Measurements from ENCODE around the gene PBX1.

Gene PBX1

GRCh38 chr1:164801791-164802502 is 243.0 kb downstream of the PBX1 start:
- no peak for DNase-seq (ENCODE audit: low spot score)
- Histone ChIP-seq H3K36me3 (replicated peaks in 1 of 2; ENCODE audit: control insufficient read depth in 2 of 2, insufficient read depth in 2 of 2, low read length in 2 of 2) (peaks cover 6 to 58% of the 10 kb centered on the region in 2 donors), H3K4me1 (ENCODE audit: control insufficient read depth in 2 of 2, insufficient read depth in 1 of 2, low read depth in 1 of 2, low read length in 2 of 2) (peaks cover 0 to 7% of the 10 kb centered on the region in 2 donors), H2BK15ac (ENCODE audit: low read length) (no peak overlapping the region), H3K23ac (ENCODE audit: low read depth, low read length, poor library complexity) (no peak overlapping the region), H3K4me2 (ENCODE audit: insufficient read depth, low read length, poor library complexity, severe bottlenecking) (no peak overlapping the region), H4K8ac (ENCODE audit: low read depth, low read length) (no peak overlapping the region), H3K27ac (replicated peaks; ENCODE audit: low read length) (no peak overlapping the region), H3K9me3 (replicated peaks in 1 of 2; ENCODE audit: control insufficient read depth in 2 of 2, insufficient read depth in 1 of 2, low read depth in 1 of 2, low read length in 2 of 2) (no peaks in the 10 kb centered on the region), H2BK5ac (ENCODE audit: low read length) (no peak overlapping the region), H2BK12ac (ENCODE audit: low read length) (no peak overlapping the region), H3K18ac (ENCODE audit: low read length) (no peak overlapping the region), H3K14ac (ENCODE audit: low read length) (no peak overlapping the region), H3K9ac (ENCODE audit: low read depth, low read length, poor library complexity) (no peak overlapping the region), H3K79me1 (ENCODE audit: low read depth, low read length) (peaks cover 2% of the 10 kb centered on the region), H2AK5ac (ENCODE audit: low read depth, low read length) (no peak overlapping the region), H3K27me3 (ENCODE audit: control insufficient read depth in 3 of 3, insufficient read depth in 3 of 3, low read depth in 1 of 3, low read length in 3 of 3) (no peaks in the 10 kb centered on the region), H4K91ac (ENCODE audit: low read depth, low read length, poor library complexity) (no peak overlapping the region), H2BK120ac (ENCODE audit: low read depth, low read length) (no peak overlapping the region), H3K4ac (ENCODE audit: low read length) (no peak overlapping the region), H2AFZ (ENCODE audit: low read length) (no peak overlapping the region), H3K4me3 (ENCODE audit: low read length in 2 of 2) (no peak overlapping the region)
- no CpG with 5 or more reads among the region's 7 CpGs for WGBS, 2 donors (ENCODE audit: extremely low coverage in 2 of 2, insufficient read length in 2 of 2, insufficient replicate concordance in 1 of 2)

DNA sequence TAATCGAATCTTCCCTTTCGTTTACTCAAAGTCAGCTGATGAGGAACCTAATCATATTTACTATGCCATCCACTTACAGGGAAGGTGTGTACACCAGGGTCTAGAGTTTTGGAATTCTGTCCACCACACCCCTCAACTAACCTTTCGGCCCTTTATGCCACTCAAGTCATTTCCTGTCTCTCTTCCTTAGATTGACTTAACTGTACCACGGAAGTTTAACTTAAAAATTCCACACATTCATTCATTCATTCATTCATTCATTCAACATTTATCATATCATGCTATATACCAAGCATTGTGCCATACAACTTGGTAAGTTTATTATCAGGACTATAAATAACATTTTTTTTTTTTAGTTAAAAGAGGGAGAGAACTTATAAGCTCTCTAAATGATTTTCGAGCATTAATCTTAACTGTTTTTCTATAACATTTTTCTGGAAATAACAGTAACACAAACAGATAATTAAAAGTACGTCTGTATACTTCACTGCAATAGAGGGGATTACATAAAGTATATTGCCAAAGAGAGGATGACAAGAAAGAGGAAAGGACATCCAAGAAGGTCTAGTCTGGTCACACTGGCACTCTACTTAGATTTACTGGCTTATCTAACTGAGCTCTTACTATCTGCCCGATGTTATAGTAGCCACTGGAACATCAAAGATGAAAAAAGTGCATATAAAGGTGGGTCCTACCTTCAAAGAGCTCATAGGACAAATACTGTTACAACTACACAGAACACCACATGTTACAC is 243.7 kb downstream of the PBX1 start:
- H3K23ac ChIP-seq (ENCODE audit: low read depth, low read length, poor library complexity): no peak overlapping the region
- H3K18ac ChIP-seq (ENCODE audit: low read length): no peak overlapping the region
- no peak for DNase-seq (ENCODE audit: low spot score)
- no peak overlapping the region for H3K9ac ChIP-seq (ENCODE audit: low read depth, low read length, poor library complexity)
- no peak overlapping the region for H2BK12ac ChIP-seq (ENCODE audit: low read length)
- H3K27me3 ChIP-seq (ENCODE audit: control insufficient read depth in 3 of 3, insufficient read depth in 3 of 3, low read depth in 1 of 3, low read length in 3 of 3): no peaks in the 10 kb centered on the region
- H3K4ac ChIP-seq (ENCODE audit: low read length): no peak overlapping the region
- no peak overlapping the region for H3K4me3 ChIP-seq (ENCODE audit: low read length in 2 of 2)
- H3K27ac ChIP-seq (replicated peaks; ENCODE audit: low read length): no peak overlapping the region
- H2AK5ac ChIP-seq (ENCODE audit: low read depth, low read length): no peak overlapping the region
- H2BK15ac ChIP-seq (ENCODE audit: low read length): no peak overlapping the region
- no peak overlapping the region for H2BK5ac ChIP-seq (ENCODE audit: low read length)
- no peaks in the 10 kb centered on the region for H3K79me1 ChIP-seq (ENCODE audit: low read depth, low read length)
- H4K8ac ChIP-seq (ENCODE audit: low read depth, low read length): no peak overlapping the region
- H3K36me3 ChIP-seq (replicated peaks in 1 of 2; ENCODE audit: control insufficient read depth in 2 of 2, insufficient read depth in 2 of 2, low read length in 2 of 2): peaks cover 6 to 64% of the 10 kb centered on the region in 2 donors
- H2AFZ ChIP-seq (ENCODE audit: low read length): no peak overlapping the region
- no peaks in the 10 kb centered on the region for H3K9me3 ChIP-seq (replicated peaks in 1 of 2; ENCODE audit: control insufficient read depth in 2 of 2, insufficient read depth in 1 of 2, low read depth in 1 of 2, low read length in 2 of 2)
- no peak overlapping the region for H2BK120ac ChIP-seq (ENCODE audit: low read depth, low read length)
- no CpG with 5 or more reads among the region's 7 CpGs for WGBS, 2 donors (ENCODE audit: extremely low coverage in 2 of 2, insufficient read length in 2 of 2, insufficient replicate concordance in 1 of 2)
- peaks cover 0 to 7% of the 10 kb centered on the region in 2 donors for H3K4me1 ChIP-seq (ENCODE audit: control insufficient read depth in 2 of 2, insufficient read depth in 1 of 2, low read depth in 1 of 2, low read length in 2 of 2)
- no peak overlapping the region for H3K14ac ChIP-seq (ENCODE audit: low read length)
- no peak overlapping the region for H4K91ac ChIP-seq (ENCODE audit: low read depth, low read length, poor library complexity)
- H3K4me2 ChIP-seq (ENCODE audit: insufficient read depth, low read length, poor library complexity, severe bottlenecking): no peak overlapping the region

DNA sequence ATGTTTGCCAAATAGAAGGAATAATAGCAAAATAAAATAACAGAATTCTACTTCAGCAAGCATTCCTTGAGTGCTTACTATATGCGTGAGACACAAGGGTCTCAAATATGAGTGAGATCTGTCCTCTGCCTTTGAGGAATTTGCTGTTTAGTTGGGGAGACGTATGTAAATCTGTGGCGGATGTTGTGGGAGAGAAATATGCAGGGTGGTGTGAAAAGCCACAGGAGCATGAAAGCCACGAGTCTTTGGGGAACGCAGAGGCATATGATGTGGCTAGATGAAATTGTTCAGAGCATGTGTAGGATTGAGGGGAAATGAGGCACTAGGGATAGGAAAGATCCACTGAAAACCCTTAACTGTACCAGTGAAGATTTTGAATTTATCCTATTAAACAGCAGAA is 244.4 kb downstream of the PBX1 start:
- no peak overlapping the region for H4K8ac ChIP-seq (ENCODE audit: low read depth, low read length)
- H3K23ac ChIP-seq (ENCODE audit: low read depth, low read length, poor library complexity): no peak overlapping the region
- H4K91ac ChIP-seq (ENCODE audit: low read depth, low read length, poor library complexity): no peak overlapping the region
- H2BK120ac ChIP-seq (ENCODE audit: low read depth, low read length): no peak overlapping the region
- WGBS, 2 donors (ENCODE audit: extremely low coverage in 2 of 2, insufficient read length in 2 of 2, insufficient replicate concordance in 1 of 2): no CpG with 5 or more reads among the region's 5 CpGs
- no peak overlapping the region for H3K4me2 ChIP-seq (ENCODE audit: insufficient read depth, low read length, poor library complexity, severe bottlenecking)
- no peaks in the 10 kb centered on the region for H3K27me3 ChIP-seq (ENCODE audit: control insufficient read depth in 3 of 3, insufficient read depth in 3 of 3, low read depth in 1 of 3, low read length in 3 of 3)
- H3K14ac ChIP-seq (ENCODE audit: low read length): no peak overlapping the region
- no peak overlapping the region for H2AK5ac ChIP-seq (ENCODE audit: low read depth, low read length)
- H2AFZ ChIP-seq (ENCODE audit: low read length): no peak overlapping the region
- no peak overlapping the region for H2BK12ac ChIP-seq (ENCODE audit: low read length)
- H3K4ac ChIP-seq (ENCODE audit: low read length): no peak overlapping the region
- H3K9ac ChIP-seq (ENCODE audit: low read depth, low read length, poor library complexity): no peak overlapping the region
- no peak overlapping the region for H3K4me3 ChIP-seq (ENCODE audit: low read length in 2 of 2)
- H3K27ac ChIP-seq (replicated peaks; ENCODE audit: low read length): no peak overlapping the region
- H2BK15ac ChIP-seq (ENCODE audit: low read length): no peak overlapping the region
- H2BK5ac ChIP-seq (ENCODE audit: low read length): no peak overlapping the region
- DNase-seq (ENCODE audit: low spot score): no peak
- H3K36me3 ChIP-seq (replicated peaks in 1 of 2; ENCODE audit: control insufficient read depth in 2 of 2, insufficient read depth in 2 of 2, low read length in 2 of 2): peaks cover 6 to 71% of the 10 kb centered on the region in 2 donors
- no peaks in the 10 kb centered on the region for H3K9me3 ChIP-seq (replicated peaks in 1 of 2; ENCODE audit: control insufficient read depth in 2 of 2, insufficient read depth in 1 of 2, low read depth in 1 of 2, low read length in 2 of 2)
- no peaks in the 10 kb centered on the region for H3K79me1 ChIP-seq (ENCODE audit: low read depth, low read length)
- peaks cover 0 to 7% of the 10 kb centered on the region in 2 donors for H3K4me1 ChIP-seq (ENCODE audit: control insufficient read depth in 2 of 2, insufficient read depth in 1 of 2, low read depth in 1 of 2, low read length in 2 of 2)
- H3K18ac ChIP-seq (ENCODE audit: low read length): no peak overlapping the region

- no CpG with 5 or more reads among the region's 2 CpGs for WGBS, 2 donors (ENCODE audit: extremely low coverage in 2 of 2, insufficient read length in 2 of 2, insufficient replicate concordance in 1 of 2)
- no peak overlapping the region for H4K8ac ChIP-seq (ENCODE audit: low read depth, low read length)
- no peak overlapping the region for H2AFZ ChIP-seq (ENCODE audit: low read length)
- H3K27me3 ChIP-seq (ENCODE audit: control insufficient read depth in 3 of 3, insufficient read depth in 3 of 3, low read depth in 1 of 3, low read length in 3 of 3): no peaks in the 10 kb centered on the region
- H3K18ac ChIP-seq (ENCODE audit: low read length): no peak overlapping the region
- peaks cover 6 to 80% of the 10 kb centered on the region in 2 donors for H3K36me3 ChIP-seq (replicated peaks in 1 of 2; ENCODE audit: control insufficient read depth in 2 of 2, insufficient read depth in 2 of 2, low read length in 2 of 2)
- no peak overlapping the region for H3K4me3 ChIP-seq (ENCODE audit: low read length in 2 of 2)
- H2BK12ac ChIP-seq (ENCODE audit: low read length): no peak overlapping the region
- peaks cover 0 to 7% of the 10 kb centered on the region in 2 donors for H3K4me1 ChIP-seq (ENCODE audit: control insufficient read depth in 2 of 2, insufficient read depth in 1 of 2, low read depth in 1 of 2, low read length in 2 of 2)
- H2BK120ac ChIP-seq (ENCODE audit: low read depth, low read length): no peak overlapping the region
- H3K14ac ChIP-seq (ENCODE audit: low read length): no peak overlapping the region
- no peak overlapping the region for H3K27ac ChIP-seq (replicated peaks; ENCODE audit: low read length)
- no peak overlapping the region for H2BK15ac ChIP-seq (ENCODE audit: low read length)
- H3K79me1 ChIP-seq (ENCODE audit: low read depth, low read length): no peaks in the 10 kb centered on the region
- no peak for DNase-seq (ENCODE audit: low spot score)
- H3K4ac ChIP-seq (ENCODE audit: low read length): no peak overlapping the region
- H3K9ac ChIP-seq (ENCODE audit: low read depth, low read length, poor library complexity): no peak overlapping the region
- H4K91ac ChIP-seq (ENCODE audit: low read depth, low read length, poor library complexity): no peak overlapping the region
- no peaks in the 10 kb centered on the region for H3K9me3 ChIP-seq (replicated peaks in 1 of 2; ENCODE audit: control insufficient read depth in 2 of 2, insufficient read depth in 1 of 2, low read depth in 1 of 2, low read length in 2 of 2)
- no peak overlapping the region for H3K23ac ChIP-seq (ENCODE audit: low read depth, low read length, poor library complexity)
- no peak overlapping the region for H3K4me2 ChIP-seq (ENCODE audit: insufficient read depth, low read length, poor library complexity, severe bottlenecking)
- H2BK5ac ChIP-seq (ENCODE audit: low read length): no peak overlapping the region
- no peak overlapping the region for H2AK5ac ChIP-seq (ENCODE audit: low read depth, low read length)
Observed at GRCh38 chr1:164804366-164804765, 245.4 kb downstream of the PBX1 start.
